Breast epithelium (tissue), 3 donors: ENCODE measurements around the gene CCDC152.

Experiments used
- POLR2A ChIP-seq: fragments of 450-650 bp; IDR thresholded peaks from one replicate; pipeline ENCODE4 v1.6.1; 2016; ENCODE audit warnings: antibody characterized with exemption, mild to moderate bottlenecking, moderate library complexity
- TF ChIP-seq, protein P1 (sequence below), 3 donors: fragments of 450-650 bp; IDR thresholded peaks; one replicate each; pipeline ENCODE4 v1.5.1; 2016 to 2017; ENCODE audit warnings: antibody characterized with exemption in 3 of 3, mild to moderate bottlenecking in 3 of 3, moderate library complexity in 3 of 3

DNA sequence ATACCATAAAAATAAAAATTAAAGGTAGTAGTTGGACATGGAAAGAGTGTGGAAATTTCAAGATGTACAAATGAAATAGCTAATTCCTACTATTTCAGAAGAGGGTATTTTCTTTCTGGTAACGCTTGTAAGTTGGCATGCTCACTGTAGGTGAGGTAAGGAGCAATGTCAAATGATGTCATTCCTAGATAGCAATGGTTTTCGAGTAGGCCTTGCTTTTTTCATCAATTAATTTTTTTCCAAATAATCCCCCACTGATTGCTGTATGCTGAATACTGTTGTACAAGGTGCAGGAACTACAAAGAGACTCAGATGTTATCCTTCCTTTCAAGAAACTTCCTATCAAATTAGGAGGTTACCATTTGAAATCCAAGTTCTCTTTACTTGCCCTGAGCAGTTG, 56.0 kb downstream of the CCDC152 start:
- TF ChIP-seq POLR2A: no peak
- TF ChIP-seq, protein P1, sequence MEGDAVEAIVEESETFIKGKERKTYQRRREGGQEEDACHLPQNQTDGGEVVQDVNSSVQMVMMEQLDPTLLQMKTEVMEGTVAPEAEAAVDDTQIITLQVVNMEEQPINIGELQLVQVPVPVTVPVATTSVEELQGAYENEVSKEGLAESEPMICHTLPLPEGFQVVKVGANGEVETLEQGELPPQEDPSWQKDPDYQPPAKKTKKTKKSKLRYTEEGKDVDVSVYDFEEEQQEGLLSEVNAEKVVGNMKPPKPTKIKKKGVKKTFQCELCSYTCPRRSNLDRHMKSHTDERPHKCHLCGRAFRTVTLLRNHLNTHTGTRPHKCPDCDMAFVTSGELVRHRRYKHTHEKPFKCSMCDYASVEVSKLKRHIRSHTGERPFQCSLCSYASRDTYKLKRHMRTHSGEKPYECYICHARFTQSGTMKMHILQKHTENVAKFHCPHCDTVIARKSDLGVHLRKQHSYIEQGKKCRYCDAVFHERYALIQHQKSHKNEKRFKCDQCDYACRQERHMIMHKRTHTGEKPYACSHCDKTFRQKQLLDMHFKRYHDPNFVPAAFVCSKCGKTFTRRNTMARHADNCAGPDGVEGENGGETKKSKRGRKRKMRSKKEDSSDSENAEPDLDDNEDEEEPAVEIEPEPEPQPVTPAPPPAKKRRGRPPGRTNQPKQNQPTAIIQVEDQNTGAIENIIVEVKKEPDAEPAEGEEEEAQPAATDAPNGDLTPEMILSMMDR (IDR thresholded peaks at IDR 0.05): no peak
